IPS-18a (cell line): Measurements from ENCODE around the gene DNAH17.

Experiments used
- H3K27ac ChIP-seq: one replicate; pipeline ENCODE4 v1.5.1; 2013; ENCODE audit warnings: low read length
- H3K27me3 ChIP-seq: one replicate; pipeline ENCODE4 v1.6.1; 2013; ENCODE audit warnings: mild to moderate bottlenecking, low read length; ENCODE audit not compliant: control insufficient read depth, insufficient read depth
- H3K36me3 ChIP-seq: one replicate; pipeline ENCODE4 v1.6.1; 2013; ENCODE audit warnings: low read depth, low read length; ENCODE audit not compliant: control insufficient read depth
- H3K4me1 ChIP-seq: one replicate; pipeline ENCODE4 v1.6.1; 2013; ENCODE audit warnings: low read depth, low read length; ENCODE audit not compliant: control insufficient read depth
- H3K4me3 ChIP-seq: one replicate; pipeline ENCODE4 v1.5.1; 2013; ENCODE audit warnings: low read length
- H3K9ac ChIP-seq: one replicate; pipeline ENCODE4 v1.6.1; 2013; ENCODE audit warnings: mild to moderate bottlenecking, low read length, moderate library complexity
- H3K9me3 ChIP-seq: one replicate; pipeline ENCODE4 v1.6.1; 2013; ENCODE audit warnings: low read depth, low read length; ENCODE audit not compliant: control insufficient read depth

Gene DNAH17

DNA sequence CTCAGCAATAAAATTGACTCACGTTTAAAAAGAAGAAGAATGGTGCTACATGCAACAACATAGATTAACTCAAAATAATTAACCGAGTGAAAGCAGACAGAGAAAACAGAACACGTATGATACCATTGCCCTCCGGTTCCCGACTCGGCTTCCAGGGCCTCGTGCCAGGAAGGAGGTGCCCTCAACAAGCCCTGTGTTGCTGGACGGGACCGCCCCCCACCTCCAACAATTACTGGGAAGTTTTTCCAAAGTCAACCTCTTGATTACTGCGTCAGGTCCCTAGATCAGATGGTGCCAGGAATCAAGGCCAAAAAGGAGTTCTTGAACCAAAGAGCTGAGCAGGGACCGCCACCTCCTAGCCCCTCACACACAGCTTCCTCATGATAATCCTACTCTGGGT, 20.4 kb downstream of the DNAH17 start:
- Histone ChIP-seq H3K9ac (no peak overlapping the region), H3K4me1 (no peaks in the 10 kb centered on the region), H3K27ac (no peak overlapping the region), H3K36me3 (no peaks in the 10 kb centered on the region), H3K27me3 (no peaks in the 10 kb centered on the region), H3K4me3 (no peak overlapping the region), H3K9me3 (no peaks in the 10 kb centered on the region)

GRCh38 chr17:78555746-78556401, 21.3 kb downstream of the DNAH17 start:
- no peaks in the 10 kb centered on the region for H3K4me1 ChIP-seq
- no peaks in the 10 kb centered on the region for H3K36me3 ChIP-seq
- H3K9me3 ChIP-seq, result no peaks in the 10 kb centered on the region
- no peak overlapping the region for H3K4me3 ChIP-seq
- no peaks in the 10 kb centered on the region for H3K27me3 ChIP-seq
- no peak overlapping the region for H3K27ac ChIP-seq
- H3K9ac ChIP-seq, result no peak overlapping the region

DNA sequence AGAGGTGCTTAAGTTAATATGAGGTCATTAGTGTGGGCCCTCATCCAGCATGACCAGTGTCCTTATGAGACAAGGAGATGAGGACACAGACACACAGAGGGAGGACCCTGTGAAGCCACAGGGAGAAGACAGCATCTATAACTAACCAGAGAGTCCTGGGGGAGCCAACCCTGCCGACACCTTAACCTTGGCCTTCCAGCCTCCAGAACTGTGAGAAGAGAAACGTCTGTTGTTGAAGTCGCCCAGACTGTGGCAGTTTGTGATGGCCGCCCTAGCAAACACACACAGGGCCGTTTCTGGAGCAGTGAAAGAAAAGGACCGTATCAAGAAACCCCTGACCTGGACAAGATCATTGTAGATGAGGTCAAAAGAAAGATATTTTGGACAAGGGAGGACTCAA, 26.7 kb downstream of the DNAH17 start:
- Histone ChIP-seq H3K36me3 (no peaks in the 10 kb centered on the region), H3K9ac (no peak overlapping the region), H3K9me3 (no peaks in the 10 kb centered on the region), H3K27me3 (no peaks in the 10 kb centered on the region), H3K4me1 (no peaks in the 10 kb centered on the region), H3K4me3 (no peak overlapping the region), H3K27ac (no peak overlapping the region)

GRCh38 chr17:78548725-78549124, 28.5 kb downstream of the DNAH17 start:
- Histone ChIP-seq H3K36me3 (no peaks in the 10 kb centered on the region), H3K9ac (no peak overlapping the region), H3K4me1 (no peaks in the 10 kb centered on the region), H3K9me3 (no peaks in the 10 kb centered on the region), H3K4me3 (no peak overlapping the region), H3K27ac (no peak overlapping the region), H3K27me3 (no peaks in the 10 kb centered on the region)

GRCh38 chr17:78547035-78547434, 30.2 kb downstream of the DNAH17 start:
- H3K9me3 ChIP-seq, result no peaks in the 10 kb centered on the region
- no peaks in the 10 kb centered on the region for H3K4me1 ChIP-seq
- H3K9ac ChIP-seq, result no peak overlapping the region
- H3K27me3 ChIP-seq, result no peaks in the 10 kb centered on the region
- H3K27ac ChIP-seq, result no peak overlapping the region
- no peak overlapping the region for H3K4me3 ChIP-seq
- H3K36me3 ChIP-seq, result no peaks in the 10 kb centered on the region

GRCh38 chr17:78546476-78546875, 30.7 kb downstream of the DNAH17 start:
- H3K4me3 ChIP-seq, result no peak overlapping the region
- H3K9me3 ChIP-seq, result no peaks in the 10 kb centered on the region
- H3K27me3 ChIP-seq, result no peaks in the 10 kb centered on the region
- no peaks in the 10 kb centered on the region for H3K36me3 ChIP-seq
- H3K4me1 ChIP-seq, result no peaks in the 10 kb centered on the region
- no peak overlapping the region for H3K9ac ChIP-seq
- H3K27ac ChIP-seq, result no peak overlapping the region

DNA sequence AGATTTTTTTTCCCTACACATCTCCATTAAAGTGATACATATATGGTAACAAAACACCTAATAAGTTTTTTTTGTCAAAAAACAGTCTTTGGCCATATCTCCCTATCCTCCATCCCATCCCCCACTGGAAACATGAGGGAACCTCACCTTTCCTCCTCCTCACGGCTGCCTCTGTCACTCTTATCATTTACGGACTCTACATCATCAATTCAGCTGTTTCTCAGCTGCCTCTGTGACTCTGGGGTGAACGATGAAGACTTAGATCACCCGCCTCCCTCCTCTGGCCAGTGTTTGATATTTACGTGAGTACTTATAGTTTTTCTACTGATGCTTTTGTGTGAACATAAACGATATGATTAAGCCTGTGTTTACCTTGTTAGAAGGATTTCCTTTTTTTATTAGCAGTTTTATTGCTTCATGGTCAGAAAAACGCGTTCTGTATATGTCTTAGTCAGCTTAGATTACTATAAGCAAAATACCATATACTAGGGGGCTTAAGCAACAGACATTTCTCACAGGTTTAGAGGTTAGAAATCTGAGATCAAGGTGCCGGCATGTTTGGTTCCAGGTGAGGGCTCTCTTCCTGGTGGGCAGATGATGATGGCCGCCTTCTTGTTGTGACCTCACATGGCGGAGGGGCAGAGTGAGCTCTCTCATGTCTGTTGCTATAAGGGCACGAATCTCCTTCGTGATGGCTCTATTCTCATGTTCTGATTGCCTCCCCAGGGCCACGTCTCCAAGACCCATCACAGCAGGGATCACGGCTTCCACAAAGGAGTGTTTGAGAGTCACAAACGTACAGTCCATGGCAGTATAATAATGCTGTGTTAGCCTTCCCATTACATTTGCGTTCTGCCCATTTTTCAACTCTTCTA, 32.1 kb downstream of the DNAH17 start:
- Histone ChIP-seq H3K9me3 (no peaks in the 10 kb centered on the region), H3K4me3 (no peak overlapping the region), H3K27ac (no peak overlapping the region), H3K27me3 (no peaks in the 10 kb centered on the region), H3K36me3 (no peaks in the 10 kb centered on the region), H3K9ac (no peak overlapping the region), H3K4me1 (no peaks in the 10 kb centered on the region)

DNA sequence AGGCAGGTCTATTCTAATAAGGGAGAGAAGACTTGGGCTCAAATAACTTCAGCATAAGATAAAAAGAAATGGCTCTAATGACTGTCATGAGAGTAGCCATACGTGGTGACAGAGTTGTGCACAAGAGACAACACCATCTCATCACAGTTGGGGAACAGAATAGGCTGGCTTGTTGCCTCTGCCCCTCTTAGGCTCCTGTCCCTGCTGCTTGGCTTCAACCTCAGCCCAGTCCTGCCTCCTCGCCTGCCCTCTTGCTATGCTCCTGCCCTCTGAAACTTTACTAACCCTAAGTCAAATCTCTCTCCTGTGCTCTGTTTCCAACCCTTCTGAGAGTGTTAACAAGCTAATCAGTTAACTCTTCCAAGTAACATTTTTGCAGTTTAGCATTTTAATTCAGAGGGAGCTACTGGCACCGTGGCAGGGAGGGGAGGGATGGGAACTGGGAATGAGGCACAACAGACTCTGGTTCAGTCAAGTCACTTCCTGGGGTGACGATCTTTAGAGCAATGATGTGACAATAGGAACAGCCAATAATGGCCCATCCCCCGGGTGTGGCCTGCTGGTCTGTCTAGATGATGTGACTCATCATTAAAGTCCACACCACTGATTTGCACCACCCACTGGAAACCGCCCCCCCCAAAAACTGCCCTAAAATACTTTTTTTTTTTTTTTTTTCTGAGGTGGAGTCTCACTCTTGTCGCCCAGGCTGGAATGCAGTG, 35.5 kb downstream of the DNAH17 start:
- Histone ChIP-seq H3K9me3 (no peaks in the 10 kb centered on the region), H3K36me3 (no peaks in the 10 kb centered on the region)

DNA sequence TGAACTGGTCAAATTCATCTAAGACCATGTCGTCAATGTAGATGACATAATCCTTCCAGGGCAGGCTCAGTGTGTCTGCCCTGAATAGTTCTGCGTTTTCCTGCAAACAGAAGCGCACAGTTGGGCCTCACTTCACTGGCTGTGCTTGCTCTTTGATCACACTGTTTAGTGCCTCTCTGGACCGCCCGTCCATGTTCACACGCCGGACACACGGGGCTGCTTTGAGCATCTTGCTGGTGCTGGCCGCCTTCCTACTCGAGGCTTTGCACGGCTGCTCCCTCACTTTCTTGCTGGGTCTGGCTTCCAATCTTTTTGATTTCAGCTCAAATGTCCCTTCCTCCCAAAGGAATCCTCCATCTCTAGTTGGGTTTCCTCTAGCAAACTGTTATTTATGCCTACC, 37.4 kb downstream of the DNAH17 start:
- H3K36me3 ChIP-seq, result no peaks in the 10 kb centered on the region
- no peak overlapping the region for H3K27ac ChIP-seq
- no peak overlapping the region for H3K9ac ChIP-seq
- no peaks in the 10 kb centered on the region for H3K27me3 ChIP-seq
- no peaks in the 10 kb centered on the region for H3K4me1 ChIP-seq
- no peak overlapping the region for H3K4me3 ChIP-seq
- no peaks in the 10 kb centered on the region for H3K9me3 ChIP-seq

More for the DNA sequence above, 35.5 kb downstream of the DNAH17 start:
- H3K27ac ChIP-seq, result no peak overlapping the region
- H3K4me3 ChIP-seq, result no peak overlapping the region
- H3K4me1 ChIP-seq, result no peaks in the 10 kb centered on the region
- H3K9ac ChIP-seq, result no peak overlapping the region
- H3K27me3 ChIP-seq, result no peaks in the 10 kb centered on the region

DNA sequence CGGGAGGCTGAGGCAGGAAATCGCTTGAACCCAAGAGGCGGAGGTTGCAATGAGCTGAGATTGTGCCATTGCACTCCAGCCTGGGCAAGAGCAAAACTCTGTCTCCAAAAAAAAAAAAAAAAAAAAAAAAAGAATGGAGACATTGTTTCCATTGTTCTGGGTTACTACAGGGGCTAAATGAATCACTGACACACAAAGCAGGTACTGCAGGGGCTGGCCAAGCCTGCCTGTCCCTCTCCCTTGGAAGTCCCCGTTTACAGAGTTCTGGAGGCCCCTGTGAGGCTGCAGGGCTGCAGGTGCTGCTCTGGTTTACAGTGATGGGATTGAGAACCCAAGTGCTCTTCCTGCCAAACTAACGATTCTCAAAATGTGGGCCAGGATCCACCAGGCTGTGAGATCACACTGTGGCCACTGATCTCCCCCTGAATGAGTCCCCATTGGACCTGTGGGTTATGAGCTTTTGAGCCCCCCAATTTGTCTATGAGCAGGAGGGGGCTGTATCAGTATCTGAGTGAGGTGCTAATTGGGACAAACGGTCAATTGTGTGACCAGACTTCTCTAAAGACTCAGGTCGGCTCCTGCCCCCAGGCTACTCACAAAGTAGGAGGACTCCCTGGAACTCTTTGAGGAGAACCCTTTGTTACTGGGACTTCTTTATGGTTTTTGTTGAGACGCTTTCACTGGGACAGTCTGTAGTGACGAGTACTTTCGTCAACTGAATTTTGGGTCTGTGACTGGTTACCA, 39.0 kb downstream of the DNAH17 start:
- Histone ChIP-seq H3K4me3 (no peak overlapping the region), H3K36me3 (no peaks in the 10 kb centered on the region), H3K9me3 (no peaks in the 10 kb centered on the region), H3K9ac (no peak overlapping the region), H3K27ac (no peak overlapping the region), H3K4me1 (no peaks in the 10 kb centered on the region), H3K27me3 (no peaks in the 10 kb centered on the region)

GRCh38 chr17:78537217-78537860, 39.9 kb downstream of the DNAH17 start:
- Histone ChIP-seq H3K9ac (no peak overlapping the region), H3K9me3 (no peaks in the 10 kb centered on the region), H3K36me3 (no peaks in the 10 kb centered on the region), H3K4me1 (no peaks in the 10 kb centered on the region), H3K4me3 (no peak overlapping the region), H3K27ac (no peak overlapping the region), H3K27me3 (no peaks in the 10 kb centered on the region)
